Right lobe of liver (tissue), 6 donors: Measurements from ENCODE around the gene WWC2. TPM values are rescaled to one million over a fixed set of nuclear protein-coding genes. Genes with fewer than 3 reads are reported as not detected.
"Not testable (repeated sequence)": the region's sequence is repeated elsewhere in the genome, so short reads cannot be mapped to it uniquely, and the experiment has no call there.

Experiments used
- ATAC-seq, 4 donors: fragments of 200-7000 bp; cut with Tn5 transposase; one replicate each; pipeline ENCODE4 v1.9.1; 2020; ENCODE audit warnings: mild to moderate bottlenecking in 4 of 4, moderate library complexity in 4 of 4
- DNase-seq, 3 donors: peaks; one replicate each; pipeline ENCODE4 v3.0.0-alpha.2; 2020
- H3K27ac ChIP-seq, 3 donors: fragments of 200-600 bp; one replicate each; pipeline ENCODE4 v1.8.0; 2022
- H3K27me3 ChIP-seq, 2 donors: fragments of 200-600 bp; one replicate each; pipeline ENCODE4 v1.8.0; 2022
- H3K36me3 ChIP-seq, 4 donors: fragments of 200-600 bp; sonication (generic) in 1 of 4; one replicate each; pipeline versions ENCODE4 v1.5.1 to v1.8.0; 2017 to 2022; ENCODE audit warnings: control low read depth in 1 of 4
- H3K4me1 ChIP-seq, 4 donors: fragments of 200-600 bp; sonication (generic) in 1 of 4; one replicate each; pipeline versions ENCODE4 v1.5.1 to v1.8.0; 2017 to 2022; ENCODE audit warnings: control low read depth in 1 of 4
- H3K4me3 ChIP-seq, 3 donors: fragments of 200-600 bp; one replicate each; pipeline ENCODE4 v1.8.0; 2022
- H3K9me3 ChIP-seq, 4 donors: fragments of 200-600 bp; sonication (generic) in 1 of 4; one replicate each; pipeline versions ENCODE4 v1.5.1 to v1.8.0; 2017 to 2022; ENCODE audit warnings: control low read depth in 1 of 4
- POLR2A ChIP-seq: fragments of 450-650 bp; IDR thresholded peaks from one replicate; pipeline ENCODE4 v1.6.1; 2017; ENCODE audit warnings: antibody characterized with exemption, mild to moderate bottlenecking
- WGBS: methylation state at CpG from one replicate; pipeline ENCODE4 v1.1.6; 2018; ENCODE audit warnings: low coverage, low lambda C conversion rate; ENCODE audit not compliant: insufficient coverage; ENCODE audit errors: missing lambda C conversion rate; 5-methylcytosine and 5-hydroxymethylcytosine counted together
- intact Hi-C, 2 donors: fragments of 100-400 bp; cut with DNase I; formaldehyde crosslinking; loops; one replicate each; pipeline versions ENCODE4 v1.11.2 to v1.14.1; 2022
- total RNA-seq, 6 experiments: library from RNA; depleted of rRNA in 2 of 6; stranded (reverse); fragments of >200 nt in 2 of 6; fragmentation: NEBNext Ultra II Directional in 3 of 6; extraction: Animal tissue kit (Norgen Biotek cat#: 25700) in 3 of 6; gene quantifications; one replicate each; pipeline versions ENCODE4 v1.1.0 to v1.2.4, GENCODE V29; 2016 to 2023
- TF ChIP-seq, protein P1 (sequence below), 4 donors: fragments of 200-600 bp in 3 of 4; fragments of 450-650 bp in 1 of 4; IDR thresholded peaks; one replicate each; pipeline versions ENCODE4 v1.5.1 to v1.8.0; 2016 to 2022; ENCODE audit warnings: antibody characterized with exemption in 4 of 4, mild to moderate bottlenecking in 2 of 4
- donor health status: DM: no; HTN: yes; CAD: no.
- donor health status: DM: no; HTN: no; CAD: no.
- donor health status: DM: no; HTN: no; CAD: no.
- donor health status: DM: no; HTN: yes; CAD: no.
- donor health status: DM: no; HTN: yes; CAD: no.

Gene WWC2
- total RNA-seq, 6 experiments from 2014 or later: 19.5 to 48.9 (median 34.4) TPM

DNA sequence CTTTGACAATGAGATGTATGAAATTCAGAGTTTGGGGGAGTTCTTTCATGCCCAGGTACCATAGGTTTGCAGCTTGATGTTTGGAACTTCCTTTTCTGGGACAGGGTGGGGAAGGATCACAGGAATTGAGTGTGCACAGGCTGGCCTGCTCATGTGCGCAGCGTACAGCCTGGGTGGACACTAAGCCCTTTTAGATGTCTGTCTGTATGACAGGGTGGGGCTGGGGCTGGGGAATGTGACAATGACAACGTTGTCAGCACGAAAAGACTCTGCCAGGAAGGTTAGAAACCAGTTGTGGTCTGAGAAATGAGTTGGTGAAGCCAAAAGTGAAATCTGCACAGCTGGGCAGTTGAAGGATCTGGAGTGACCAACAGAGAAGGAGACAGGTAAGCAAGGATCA, 47.4 kb downstream of the WWC2 start:
- no peaks in the 10 kb centered on the region for H3K27me3 ChIP-seq
- H3K9me3 ChIP-seq: no peaks in the 10 kb centered on the region
- intact Hi-C loops: no loop called here
- ATAC-seq (peak in 1 of 4 donors; percentile 23), DNase-seq (no peak)
- TF ChIP-seq, protein P1, sequence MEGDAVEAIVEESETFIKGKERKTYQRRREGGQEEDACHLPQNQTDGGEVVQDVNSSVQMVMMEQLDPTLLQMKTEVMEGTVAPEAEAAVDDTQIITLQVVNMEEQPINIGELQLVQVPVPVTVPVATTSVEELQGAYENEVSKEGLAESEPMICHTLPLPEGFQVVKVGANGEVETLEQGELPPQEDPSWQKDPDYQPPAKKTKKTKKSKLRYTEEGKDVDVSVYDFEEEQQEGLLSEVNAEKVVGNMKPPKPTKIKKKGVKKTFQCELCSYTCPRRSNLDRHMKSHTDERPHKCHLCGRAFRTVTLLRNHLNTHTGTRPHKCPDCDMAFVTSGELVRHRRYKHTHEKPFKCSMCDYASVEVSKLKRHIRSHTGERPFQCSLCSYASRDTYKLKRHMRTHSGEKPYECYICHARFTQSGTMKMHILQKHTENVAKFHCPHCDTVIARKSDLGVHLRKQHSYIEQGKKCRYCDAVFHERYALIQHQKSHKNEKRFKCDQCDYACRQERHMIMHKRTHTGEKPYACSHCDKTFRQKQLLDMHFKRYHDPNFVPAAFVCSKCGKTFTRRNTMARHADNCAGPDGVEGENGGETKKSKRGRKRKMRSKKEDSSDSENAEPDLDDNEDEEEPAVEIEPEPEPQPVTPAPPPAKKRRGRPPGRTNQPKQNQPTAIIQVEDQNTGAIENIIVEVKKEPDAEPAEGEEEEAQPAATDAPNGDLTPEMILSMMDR (IDR thresholded peaks at IDR 0.05): no peak
- TF ChIP-seq POLR2A: no peak
- no peaks in the 10 kb centered on the region for H3K36me3 ChIP-seq
- WGBS: 55% methylated on average over 4 of the region's 4 CpGs
- peaks cover 0 to 33% (median 11%) of the 10 kb centered on the region in 4 donors for H3K4me1 ChIP-seq
- no peak overlapping the region for H3K27ac ChIP-seq
- no peak overlapping the region for H3K4me3 ChIP-seq

DNA sequence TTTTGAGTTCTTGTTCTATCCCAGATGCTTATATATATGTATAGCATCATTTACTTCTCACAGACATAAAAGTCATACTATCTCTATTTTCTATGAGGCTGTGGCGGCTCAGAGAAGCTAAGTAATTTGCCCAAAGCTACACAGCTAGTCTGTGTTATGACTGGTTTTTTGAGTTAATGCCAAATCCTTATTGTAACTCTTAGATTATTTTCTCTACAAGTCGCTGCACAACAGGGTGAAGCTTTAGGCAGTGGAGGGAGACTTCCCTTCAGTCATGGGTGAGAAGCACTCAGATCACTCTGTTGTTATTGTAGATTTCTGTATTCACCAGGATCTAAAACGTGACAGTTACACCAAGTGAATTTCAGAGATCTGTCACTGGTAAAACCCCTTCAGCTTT, 48.1 kb downstream of the WWC2 start:
- no peaks in the 10 kb centered on the region for H3K36me3 ChIP-seq
- H3K27me3 ChIP-seq: no peaks in the 10 kb centered on the region
- H3K4me3 ChIP-seq: no peak overlapping the region
- H3K9me3 ChIP-seq: no peaks in the 10 kb centered on the region
- TF ChIP-seq POLR2A: no peak
- TF ChIP-seq, protein P1 (IDR thresholded peaks at IDR 0.05): no peak
- intact Hi-C loops: no loop called here
- H3K4me1 ChIP-seq: peaks cover 0 to 26% (median 8%) of the 10 kb centered on the region in 4 donors
- no peak overlapping the region for H3K27ac ChIP-seq
- 61% methylated on average over 3 of the region's 3 CpGs for WGBS
- no peak for ATAC-seq
- DNase-seq: no peak

DNA sequence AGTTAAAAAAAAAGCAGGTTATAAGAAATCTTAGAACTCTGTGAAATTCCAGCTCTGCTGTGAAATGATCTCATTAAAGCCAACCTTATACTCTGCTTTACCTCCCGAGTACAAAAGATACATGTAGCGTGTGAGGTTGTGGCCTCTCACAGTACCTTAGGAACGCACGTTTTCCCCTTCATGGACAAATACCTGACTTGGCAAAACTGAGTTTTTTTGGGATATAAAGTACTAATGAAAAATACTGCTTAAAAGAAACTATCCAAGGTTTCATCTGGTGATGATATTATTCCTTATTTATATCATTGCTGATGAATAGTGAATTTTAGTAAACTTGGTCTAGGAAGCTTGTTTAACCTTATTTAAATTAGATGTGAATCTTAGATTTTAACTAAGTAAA, 48.9 kb downstream of the WWC2 start:
- Histone ChIP-seq H3K4me3 (no peak overlapping the region), H3K36me3 (no peaks in the 10 kb centered on the region), H3K9me3 (no peaks in the 10 kb centered on the region), H3K27ac (no peak overlapping the region), H3K4me1 (peaks cover 0 to 18% (median 5%) of the 10 kb centered on the region in 4 donors), H3K27me3 (no peaks in the 10 kb centered on the region)
- no peak for DNase-seq
- no peak for TF ChIP-seq POLR2A
- TF ChIP-seq, protein P1 (IDR thresholded peaks at IDR 0.05): no peak
- intact Hi-C loops: no loop called here
- ATAC-seq: no peak
- WGBS: 75% methylated on average over 4 of the region's 4 CpGs

DNA sequence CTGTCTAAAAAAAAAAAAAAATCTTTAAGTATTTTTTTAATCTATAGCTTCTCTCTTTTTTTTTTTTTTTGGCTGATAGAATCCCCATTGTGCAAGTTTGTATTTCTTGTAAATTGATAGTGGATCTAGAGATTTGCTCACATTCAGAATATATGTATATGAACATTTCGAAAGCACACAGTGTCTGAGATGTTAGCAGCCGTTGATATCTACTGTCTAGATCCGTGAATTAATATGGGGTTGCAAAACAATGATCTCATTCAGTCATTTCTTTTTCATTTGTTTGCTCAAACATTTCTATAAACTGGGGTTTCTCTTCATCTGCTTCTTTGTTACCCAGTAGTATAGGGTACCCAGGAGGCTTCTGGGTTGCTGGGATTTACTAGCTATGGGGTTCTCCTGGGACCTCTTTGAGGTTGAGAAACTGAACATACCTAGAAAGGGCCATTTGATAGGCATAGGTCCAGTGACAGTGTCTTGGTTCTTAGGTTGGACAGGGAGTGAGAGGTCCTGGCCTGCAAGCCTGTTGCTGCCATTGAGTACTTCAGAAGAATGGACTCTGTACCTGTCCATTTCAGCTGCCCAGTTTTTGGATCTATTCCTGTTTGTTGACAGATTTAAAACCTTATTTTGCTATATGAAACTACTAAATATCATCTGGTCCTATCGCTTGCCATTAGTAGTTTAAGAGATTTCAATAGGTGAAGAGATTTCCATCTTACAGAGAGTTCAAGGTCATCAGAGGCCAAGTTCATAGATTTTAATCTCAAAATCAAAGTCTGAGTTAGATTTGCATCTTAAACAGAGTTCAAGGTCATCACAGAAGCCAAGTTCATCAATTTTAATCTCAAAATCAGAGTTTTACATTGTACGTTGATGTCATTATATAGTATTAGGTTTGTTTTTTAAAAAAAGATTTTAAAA, 50.8 kb downstream of the WWC2 start:
- DNase-seq: no peak
- no peak for TF ChIP-seq POLR2A
- Histone ChIP-seq H3K4me3 (no peak overlapping the region), H3K27ac (no peak overlapping the region), H3K4me1 (peaks cover 0 to 17% (median 7%) of the 10 kb centered on the region in 4 donors), H3K36me3 (no peaks in the 10 kb centered on the region), H3K27me3 (no peaks in the 10 kb centered on the region), H3K9me3 (no peaks in the 10 kb centered on the region)
- 73% methylated on average over 5 of the region's 5 CpGs for WGBS
- ATAC-seq: peak; percentile 67 to 88 (median 81)
- intact Hi-C loops: no loop called here

DNA sequence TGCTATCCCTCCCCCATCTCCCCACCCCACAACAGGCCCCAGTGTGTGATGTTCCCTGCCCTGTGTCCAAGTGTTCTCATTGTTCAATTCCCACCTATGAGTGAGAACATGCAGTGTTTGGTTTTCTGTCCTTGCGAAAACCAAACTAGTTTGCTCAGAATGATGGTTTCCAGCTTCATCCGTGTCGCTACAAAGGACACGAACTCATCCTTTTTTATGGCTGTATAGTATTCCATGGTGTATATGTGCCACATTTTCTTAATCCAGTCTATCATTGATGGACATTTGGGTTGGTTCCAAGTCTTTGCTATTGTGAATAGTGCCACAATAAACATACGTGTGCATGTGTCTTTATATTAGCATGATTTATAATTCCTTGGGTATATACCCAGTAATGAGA, 51.6 kb downstream of the WWC2 start:
- H3K4me3 ChIP-seq, intact Hi-C loops, H3K27me3 ChIP-seq, DNase-seq, H3K27ac ChIP-seq, H3K9me3 ChIP-seq, H3K36me3 ChIP-seq, ATAC-seq: not testable (repeated sequence)
- 67% methylated on average over 3 of the region's 5 CpGs for WGBS
- H3K4me1 ChIP-seq: peaks cover 0 to 24% (median 7%) of the 10 kb centered on the region in 4 donors

DNA sequence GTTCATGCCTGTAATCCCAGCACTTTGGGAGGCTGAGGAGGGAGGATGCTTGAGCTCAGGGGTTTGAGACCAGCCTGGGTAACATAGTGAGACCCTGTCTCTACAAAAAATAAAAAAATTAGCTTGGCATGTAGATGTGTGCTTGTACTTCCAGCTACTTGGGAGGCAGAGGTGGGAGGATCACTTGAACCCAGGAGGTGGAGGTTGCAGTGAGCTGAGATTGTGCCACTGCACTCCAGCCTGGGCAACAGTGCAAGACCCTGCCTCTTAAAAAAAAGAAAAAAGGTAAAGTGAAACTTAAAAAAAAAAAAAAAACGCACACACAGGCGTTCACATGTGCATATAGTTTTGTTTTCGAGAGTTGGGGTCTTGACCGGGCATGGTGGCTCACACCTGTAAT, 53.2 kb downstream of the WWC2 start:
- ATAC-seq, DNase-seq, H3K27ac ChIP-seq, H3K9me3 ChIP-seq, H3K4me3 ChIP-seq, H3K27me3 ChIP-seq, H3K36me3 ChIP-seq, intact Hi-C loops: not testable (repeated sequence)
- peaks cover 0 to 36% (median 12%) of the 10 kb centered on the region in 4 donors for H3K4me1 ChIP-seq
- WGBS: 84% methylated on average over 4 of the region's 4 CpGs
